Liver (tissue), 9 donors: ENCODE results near the gene PPT2. TPM values are rescaled to one million over a fixed set of nuclear protein-coding genes. Genes with fewer than 3 reads are reported as not detected.

Source experiments
- DNase-seq: peaks from one replicate; pipeline ENCODE4 v3.0.0-alpha.2; 2017; ENCODE audit warnings: low spot score
- H3K27ac ChIP-seq, 2 donors: one replicate each; pipeline ENCODE4 v1.7.0; 2013; ENCODE audit warnings: inconsistent platforms in 2 of 2, low read length in 2 of 2, control low read depth in 1 of 2, low read depth in 1 of 2, mild to moderate bottlenecking in 1 of 2
- H3K27me3 ChIP-seq, 4 donors: one replicate each; pipeline versions ENCODE4 v1.6.1 to v1.7.0; 2013; ENCODE audit warnings: low read length in 3 of 4, inconsistent platforms in 1 of 4, mild to moderate bottlenecking in 1 of 4, moderate library complexity in 1 of 4; ENCODE audit not compliant: control insufficient read depth in 4 of 4, insufficient read depth in 4 of 4
- H3K36me3 ChIP-seq, 4 donors: one replicate each; pipeline versions ENCODE4 v1.6.1 to v1.7.0; 2013; ENCODE audit warnings: low read length in 3 of 4, mild to moderate bottlenecking in 3 of 4, low read depth in 1 of 4, moderate library complexity in 1 of 4; ENCODE audit not compliant: control insufficient read depth in 4 of 4, insufficient read depth in 3 of 4
- H3K4me1 ChIP-seq, 4 donors: one replicate each; pipeline versions ENCODE4 v1.6.1 to v1.7.0; 2013; ENCODE audit warnings: low read length in 3 of 4, mild to moderate bottlenecking in 3 of 4, moderate library complexity in 1 of 4; ENCODE audit not compliant: control insufficient read depth in 4 of 4, insufficient read depth in 4 of 4
- H3K4me3 ChIP-seq, 3 donors: one replicate each; pipeline versions ENCODE4 v1.6.1 to v1.7.0; 2013; ENCODE audit warnings: low read length in 3 of 3, control low read depth in 1 of 3, low read depth in 1 of 3, mild to moderate bottlenecking in 1 of 3
- H3K9ac ChIP-seq, 2 donors: one replicate each; pipeline ENCODE4 v1.7.0; 2013; ENCODE audit warnings: low read length in 2 of 2, mild to moderate bottlenecking in 2 of 2, moderate library complexity in 2 of 2, control low read depth in 1 of 2, low read depth in 1 of 2
- H3K9me3 ChIP-seq, 4 donors: one replicate each; pipeline versions ENCODE4 v1.6.1 to v1.7.0; 2013; ENCODE audit warnings: low read length in 3 of 4; ENCODE audit not compliant: control insufficient read depth in 4 of 4
- ATF3 ChIP-seq: IDR thresholded peaks from 2 replicates; pipeline ENCODE4 v1.6.1; 2016; ENCODE audit warnings: antibody characterized with exemption
- CTCF ChIP-seq: fragments of 150-350 bp; IDR thresholded peaks from 2 replicates; pipeline ENCODE4 v1.5.1; 2017; ENCODE audit warnings: improper control_type of control experiment, low read depth, low read length; ENCODE audit not compliant: missing input control
- EGR1 ChIP-seq, 2 donors: IDR thresholded peaks; 2 replicates each; pipeline ENCODE4 v1.6.1; 2016 to 2018; ENCODE audit warnings: antibody characterized with exemption in 2 of 2, low read depth in 2 of 2
- FOXA1 ChIP-seq: IDR thresholded peaks from 2 replicates; pipeline ENCODE4 v1.6.1; 2016; ENCODE audit warnings: antibody characterized with exemption
- FOXA2 ChIP-seq: IDR thresholded peaks from 2 replicates; pipeline ENCODE4 v1.6.1; 2016; ENCODE audit warnings: antibody characterized with exemption
- GABPA ChIP-seq, 2 donors: IDR thresholded peaks in 1 of 2; conservative IDR thresholded peaks in 1 of 2; 2 replicates each; pipeline ENCODE4 v1.6.1; 2016; ENCODE audit warnings: antibody characterized with exemption in 2 of 2, mild to moderate bottlenecking in 1 of 2, moderate library complexity in 1 of 2
- HNF4A ChIP-seq, 2 donors: conservative IDR thresholded peaks; 2 replicates each; pipeline ENCODE4 v1.6.1; 2016; ENCODE audit warnings: antibody characterized with exemption in 2 of 2, mild to moderate bottlenecking in 2 of 2
- HNF4G ChIP-seq: IDR thresholded peaks from 2 replicates; pipeline ENCODE4 v1.6.1; 2016; ENCODE audit warnings: antibody characterized with exemption
- JUND ChIP-seq, 2 donors: IDR thresholded peaks; 2 replicates each; pipeline ENCODE4 v1.6.1; 2016; ENCODE audit warnings: antibody characterized with exemption in 2 of 2
- MAX ChIP-seq: IDR thresholded peaks from 2 replicates; pipeline ENCODE4 v1.6.1; 2016; ENCODE audit warnings: antibody characterized with exemption
- NR2F2 ChIP-seq: IDR thresholded peaks from 2 replicates; pipeline ENCODE4 v1.6.1; 2016; ENCODE audit warnings: antibody characterized with exemption
- RAD21 ChIP-seq, 2 donors: IDR thresholded peaks; 2 replicates each; pipeline ENCODE4 v1.6.1; 2016; ENCODE audit warnings: antibody characterized with exemption in 2 of 2, mild to moderate bottlenecking in 2 of 2
- REST ChIP-seq: IDR thresholded peaks from 2 replicates; pipeline ENCODE4 v1.6.1; 2016; ENCODE audit warnings: antibody characterized with exemption, mild to moderate bottlenecking
- RXRA ChIP-seq, 2 donors: IDR thresholded peaks; 2 replicates each; pipeline ENCODE4 v1.6.1; 2017 to 2018; ENCODE audit warnings: antibody characterized with exemption in 2 of 2, mild to moderate bottlenecking in 1 of 2
- SP1 ChIP-seq: IDR thresholded peaks from 2 replicates; pipeline ENCODE4 v1.6.1; 2018; ENCODE audit warnings: antibody characterized with exemption, mild to moderate bottlenecking
- TAF1 ChIP-seq: conservative IDR thresholded peaks from 2 replicates; pipeline ENCODE4 v1.6.1; 2016; ENCODE audit warnings: antibody characterized with exemption, mild to moderate bottlenecking
- YY1 ChIP-seq: IDR thresholded peaks from 2 replicates; pipeline ENCODE4 v1.6.1; 2016; ENCODE audit warnings: antibody characterized with exemption, mild to moderate bottlenecking
- ZBTB33 ChIP-seq: IDR thresholded peaks from 2 replicates; pipeline ENCODE4 v1.6.1; 2016; ENCODE audit warnings: antibody characterized with exemption
- WGBS: extraction: QIAGEN DNeasy Blood & Tissue Kit; methylation state at CpG from one replicate; pipeline ENCODE4 v1.1.7; 2013; 5-methylcytosine and 5-hydroxymethylcytosine counted together
- polyA plus RNA-seq, 2 donors: library from polyadenylated mRNA; stranded (reverse) in 1 of 2; unstranded in 1 of 2; fragments of 200-250 nt in 1 of 2; fragments of >200 nt in 1 of 2; fragmentation: Nextera tagmentation in 1 of 2; extraction: Ambion mirVana in 1 of 2; gene quantifications; one replicate each; pipeline versions ENCODE4 v1.2.1 to v1.2.3, GENCODE V29; 2013 to 2015
- total RNA-seq, 2 donors: library from RNA; depleted of rRNA; stranded (reverse); fragments of >200 nt; gene quantifications; one replicate each; pipeline ENCODE4 v1.2.3, GENCODE V29; 2014
- donor health status: healthy.
- donor health status: healthy.
- donor health status: healthy.
- donor health status: healthy.
- donor health status: healthy.

The PPT2 gene
- total and polyA plus RNA-seq, 4 donors = 7.6 to 47.4 (median 15.1) TPM

- TF ChIP-seq ZBTB33 (no peak), FOXA1 (no peak)
These were observed 27.3 kb downstream of the PPT2 start (continued) for GRCh38 chr6:32181148-32181702.

- Histone ChIP-seq H3K4me1 (peaks cover 0 to 20% (median 18%) of the 10 kb centered on the region in 4 donors), H3K36me3 (peaks cover 0 to 29% (median 13%) of the 10 kb centered on the region in 4 donors), H3K4me3 (no peak overlapping the region), H3K27me3 (no peaks in the 10 kb centered on the region), H3K9me3 (no peaks in the 10 kb centered on the region), H3K9ac (no peak overlapping the region), H3K27ac (no peak overlapping the region)
- WGBS = 87% methylated on average over 10 of the region's 10 CpGs
- no peak for TF ChIP-seq HNF4G
- no peak for TF ChIP-seq EGR1 (IDR thresholded peaks at IDR 0.05; ENCODE audit: low read depth in 2 of 2)
- TF ChIP-seq GABPA (IDR thresholded peaks at IDR 0.05 in 1 of 2, conservative IDR thresholded peaks at IDR 0.05 in 1 of 2) = no peak
- no peak for TF ChIP-seq ATF3
- no peak for TF ChIP-seq CTCF
- TF ChIP-seq YY1 = no peak
- no peak for TF ChIP-seq RAD21 (IDR thresholded peaks at IDR 0.05)
- TF ChIP-seq SP1 = no peak
- no peak for TF ChIP-seq NR2F2
- TF ChIP-seq ZBTB33 = no peak
- TF ChIP-seq FOXA1 = no peak
- no peak for TF ChIP-seq TAF1
- TF ChIP-seq RXRA (IDR thresholded peaks at IDR 0.05) = no peak
- TF ChIP-seq REST = no peak
- TF ChIP-seq FOXA2 = no peak
- no peak for TF ChIP-seq MAX
- TF ChIP-seq HNF4A (conservative IDR thresholded peaks at IDR 0.05) = no peak
- no peak for TF ChIP-seq JUND (IDR thresholded peaks at IDR 0.05)
- DNase-seq = peak; percentile 74
These were observed 28.1 kb downstream of the PPT2 start for GRCh38 chr6:32181915-32182529.
